ENCODE measurements around the gene UVRAG.

The UVRAG gene

GRCh38 chr11:75903276-75903675, 88.3 kb downstream of the UVRAG start:
- H3K4me3 ChIP-seq (ENCODE audit: low read length in 2 of 2), result no peak overlapping the region
- WGBS, 2 donors (ENCODE audit: extremely low coverage in 2 of 2, insufficient read length in 2 of 2, insufficient replicate concordance in 1 of 2), result no CpG with 5 or more reads among the region's 2 CpGs

GRCh38 chr11:75905434-75905833, 90.4 kb downstream of the UVRAG start:
- DNase-seq (ENCODE audit: low spot score), result no peak
- H2BK120ac ChIP-seq (ENCODE audit: low read depth, low read length), result no peak overlapping the region
- H3K18ac ChIP-seq (ENCODE audit: low read length), result no peak overlapping the region

More at GRCh38 chr11:75903276-75903675, 88.3 kb downstream of the UVRAG start:
- no peak overlapping the region for H2AFZ ChIP-seq (ENCODE audit: low read length)
- H4K8ac ChIP-seq (ENCODE audit: low read depth, low read length), result no peak overlapping the region
- no peak overlapping the region for H3K18ac ChIP-seq (ENCODE audit: low read length)
- no peak overlapping the region for H3K4ac ChIP-seq (ENCODE audit: low read length)
- H3K23ac ChIP-seq (ENCODE audit: low read depth, low read length, poor library complexity), result no peak overlapping the region
- H3K9me3 ChIP-seq (replicated peaks in 1 of 2; ENCODE audit: control insufficient read depth in 2 of 2, insufficient read depth in 1 of 2, low read depth in 1 of 2, low read length in 2 of 2), result no peaks in the 10 kb centered on the region
- no peaks in the 10 kb centered on the region for H3K4me1 ChIP-seq (ENCODE audit: control insufficient read depth in 2 of 2, insufficient read depth in 1 of 2, low read depth in 1 of 2, low read length in 2 of 2)
- no peaks in the 10 kb centered on the region for H3K27me3 ChIP-seq (ENCODE audit: control insufficient read depth in 3 of 3, insufficient read depth in 3 of 3, low read depth in 1 of 3, low read length in 3 of 3)
- no peak overlapping the region for H2AK5ac ChIP-seq (ENCODE audit: low read depth, low read length)
- H2BK5ac ChIP-seq (ENCODE audit: low read length), result no peak overlapping the region
- H3K36me3 ChIP-seq (replicated peaks in 1 of 2; ENCODE audit: control insufficient read depth in 2 of 2, insufficient read depth in 2 of 2, low read length in 2 of 2), result no peaks in the 10 kb centered on the region
- DNase-seq (ENCODE audit: low spot score), result no peak
- H3K4me2 ChIP-seq (ENCODE audit: insufficient read depth, low read length, poor library complexity, severe bottlenecking), result no peak overlapping the region
- H3K9ac ChIP-seq (ENCODE audit: low read depth, low read length, poor library complexity), result no peak overlapping the region
- H2BK12ac ChIP-seq (ENCODE audit: low read length), result no peak overlapping the region
- H2BK15ac ChIP-seq (ENCODE audit: low read length), result no peak overlapping the region
- H2BK120ac ChIP-seq (ENCODE audit: low read depth, low read length), result no peak overlapping the region
- H3K79me1 ChIP-seq (ENCODE audit: low read depth, low read length), result no peaks in the 10 kb centered on the region
- H3K27ac ChIP-seq (replicated peaks; ENCODE audit: low read length), result no peak overlapping the region
- H4K91ac ChIP-seq (ENCODE audit: low read depth, low read length, poor library complexity), result no peak overlapping the region
- H3K14ac ChIP-seq (ENCODE audit: low read length), result no peak overlapping the region

GRCh38 chr11:75907906-75908527, 93.0 kb downstream of the UVRAG start:
- no peak overlapping the region for H4K8ac ChIP-seq (ENCODE audit: low read depth, low read length)
- no peaks in the 10 kb centered on the region for H3K9me3 ChIP-seq (replicated peaks in 1 of 2; ENCODE audit: control insufficient read depth in 2 of 2, insufficient read depth in 1 of 2, low read depth in 1 of 2, low read length in 2 of 2)
- H2BK5ac ChIP-seq (ENCODE audit: low read length), result no peak overlapping the region
- H3K23ac ChIP-seq (ENCODE audit: low read depth, low read length, poor library complexity), result no peak overlapping the region
- H2AK5ac ChIP-seq (ENCODE audit: low read depth, low read length), result no peak overlapping the region
- H2BK15ac ChIP-seq (ENCODE audit: low read length), result no peak overlapping the region
- H4K91ac ChIP-seq (ENCODE audit: low read depth, low read length, poor library complexity), result no peak overlapping the region
- H3K9ac ChIP-seq (ENCODE audit: low read depth, low read length, poor library complexity), result no peak overlapping the region
- H2AFZ ChIP-seq (ENCODE audit: low read length), result no peak overlapping the region
- DNase-seq (ENCODE audit: low spot score), result no peak
- no peak overlapping the region for H3K14ac ChIP-seq (ENCODE audit: low read length)
- H3K27ac ChIP-seq (replicated peaks; ENCODE audit: low read length), result no peak overlapping the region
- no peak overlapping the region for H2BK12ac ChIP-seq (ENCODE audit: low read length)
- no peak overlapping the region for H2BK120ac ChIP-seq (ENCODE audit: low read depth, low read length)
- no peak overlapping the region for H3K18ac ChIP-seq (ENCODE audit: low read length)
- no CpG with 5 or more reads among the region's 3 CpGs for WGBS, 2 donors (ENCODE audit: extremely low coverage in 2 of 2, insufficient read length in 2 of 2, insufficient replicate concordance in 1 of 2)
- no peak overlapping the region for H3K4me2 ChIP-seq (ENCODE audit: insufficient read depth, low read length, poor library complexity, severe bottlenecking)
- H3K4me1 ChIP-seq (ENCODE audit: control insufficient read depth in 2 of 2, insufficient read depth in 1 of 2, low read depth in 1 of 2, low read length in 2 of 2), result no peaks in the 10 kb centered on the region
- H3K36me3 ChIP-seq (replicated peaks in 1 of 2; ENCODE audit: control insufficient read depth in 2 of 2, insufficient read depth in 2 of 2, low read length in 2 of 2), result no peaks in the 10 kb centered on the region
- H3K4ac ChIP-seq (ENCODE audit: low read length), result no peak overlapping the region
- no peak overlapping the region for H3K4me3 ChIP-seq (ENCODE audit: low read length in 2 of 2)
- H3K27me3 ChIP-seq (ENCODE audit: control insufficient read depth in 3 of 3, insufficient read depth in 3 of 3, low read depth in 1 of 3, low read length in 3 of 3), result no peaks in the 10 kb centered on the region
- no peaks in the 10 kb centered on the region for H3K79me1 ChIP-seq (ENCODE audit: low read depth, low read length)

More at GRCh38 chr11:75905434-75905833, 90.4 kb downstream of the UVRAG start:
- Histone ChIP-seq H3K23ac (ENCODE audit: low read depth, low read length, poor library complexity) (no peak overlapping the region), H3K9ac (ENCODE audit: low read depth, low read length, poor library complexity) (no peak overlapping the region), H3K4ac (ENCODE audit: low read length) (no peak overlapping the region), H3K27ac (replicated peaks; ENCODE audit: low read length) (no peak overlapping the region), H2AK5ac (ENCODE audit: low read depth, low read length) (no peak overlapping the region), H3K36me3 (replicated peaks in 1 of 2; ENCODE audit: control insufficient read depth in 2 of 2, insufficient read depth in 2 of 2, low read length in 2 of 2) (no peaks in the 10 kb centered on the region), H2BK12ac (ENCODE audit: low read length) (no peak overlapping the region), H3K9me3 (replicated peaks in 1 of 2; ENCODE audit: control insufficient read depth in 2 of 2, insufficient read depth in 1 of 2, low read depth in 1 of 2, low read length in 2 of 2) (no peaks in the 10 kb centered on the region), H3K4me3 (ENCODE audit: low read length in 2 of 2) (no peak overlapping the region), H3K4me2 (ENCODE audit: insufficient read depth, low read length, poor library complexity, severe bottlenecking) (no peak overlapping the region), H2AFZ (ENCODE audit: low read length) (no peak overlapping the region), H3K79me1 (ENCODE audit: low read depth, low read length) (no peaks in the 10 kb centered on the region), H4K91ac (ENCODE audit: low read depth, low read length, poor library complexity) (no peak overlapping the region), H3K4me1 (ENCODE audit: control insufficient read depth in 2 of 2, insufficient read depth in 1 of 2, low read depth in 1 of 2, low read length in 2 of 2) (no peaks in the 10 kb centered on the region), H2BK15ac (ENCODE audit: low read length) (no peak overlapping the region), H4K8ac (ENCODE audit: low read depth, low read length) (no peak overlapping the region), H3K27me3 (ENCODE audit: control insufficient read depth in 3 of 3, insufficient read depth in 3 of 3, low read depth in 1 of 3, low read length in 3 of 3) (no peaks in the 10 kb centered on the region), H3K14ac (ENCODE audit: low read length) (no peak overlapping the region), H2BK5ac (ENCODE audit: low read length) (no peak overlapping the region)

GRCh38 chr11:75910426-75911145, 95.6 kb downstream of the UVRAG start:
- Histone ChIP-seq H3K18ac (ENCODE audit: low read length) (no peak overlapping the region), H2AK5ac (ENCODE audit: low read depth, low read length) (no peak overlapping the region), H3K27me3 (ENCODE audit: control insufficient read depth in 3 of 3, insufficient read depth in 3 of 3, low read depth in 1 of 3, low read length in 3 of 3) (no peaks in the 10 kb centered on the region), H4K91ac (ENCODE audit: low read depth, low read length, poor library complexity) (no peak overlapping the region), H3K9ac (ENCODE audit: low read depth, low read length, poor library complexity) (no peak overlapping the region), H2BK15ac (ENCODE audit: low read length) (no peak overlapping the region), H3K4me3 (ENCODE audit: low read length in 2 of 2) (no peak overlapping the region), H2BK5ac (ENCODE audit: low read length) (no peak overlapping the region), H2BK12ac (ENCODE audit: low read length) (no peak overlapping the region), H3K4me1 (ENCODE audit: control insufficient read depth in 2 of 2, insufficient read depth in 1 of 2, low read depth in 1 of 2, low read length in 2 of 2) (peaks cover 0 to 1% of the 10 kb centered on the region in 2 donors), H3K36me3 (replicated peaks in 1 of 2; ENCODE audit: control insufficient read depth in 2 of 2, insufficient read depth in 2 of 2, low read length in 2 of 2) (peaks cover 0 to 7% of the 10 kb centered on the region in 2 donors), H3K9me3 (replicated peaks in 1 of 2; ENCODE audit: control insufficient read depth in 2 of 2, insufficient read depth in 1 of 2, low read depth in 1 of 2, low read length in 2 of 2) (no peaks in the 10 kb centered on the region), H3K27ac (replicated peaks; ENCODE audit: low read length) (no peak overlapping the region), H3K4me2 (ENCODE audit: insufficient read depth, low read length, poor library complexity, severe bottlenecking) (no peak overlapping the region), H2AFZ (ENCODE audit: low read length) (no peak overlapping the region), H4K8ac (ENCODE audit: low read depth, low read length) (no peak overlapping the region), H3K4ac (ENCODE audit: low read length) (no peak overlapping the region), H3K23ac (ENCODE audit: low read depth, low read length, poor library complexity) (no peak overlapping the region), H3K79me1 (ENCODE audit: low read depth, low read length) (no peaks in the 10 kb centered on the region), H3K14ac (ENCODE audit: low read length) (no peak overlapping the region), H2BK120ac (ENCODE audit: low read depth, low read length) (no peak overlapping the region)
- DNase-seq (ENCODE audit: low spot score), result no peak
- no CpG with 5 or more reads among the region's 3 CpGs for WGBS, 2 donors (ENCODE audit: extremely low coverage in 2 of 2, insufficient read length in 2 of 2, insufficient replicate concordance in 1 of 2)

Data from neuronal stem cell (in vitro differentiated cells).